Measurements from ENCODE around the gene TRAF3IP1.

GRCh38 chr2:238279324-238279682 lies 41.0 kb upstream of the TRAF3IP1 start:
- TF ChIP-seq CTCF (IDR thresholded peaks at IDR 0.05) = no peak
- TF ChIP-seq POLR2A (IDR thresholded peaks at IDR 0.05) = no peak
